Endodermal cell (in vitro differentiated cells): ENCODE results near the gene LYRM2. TPM values are rescaled to one million over a fixed set of nuclear protein-coding genes. Genes with fewer than 3 reads are reported as not detected.

Experiments used
- DNase-seq: peaks from one replicate; pipeline ENCODE4 v3.0.0-alpha.2; 2017
- H3K27ac ChIP-seq: 2 replicates; pipeline ENCODE4 v1.5.1; 2013; ENCODE audit warnings: mild to moderate bottlenecking, low read depth, low read length, moderate library complexity
- H3K27me3 ChIP-seq: 2 replicates; pipeline ENCODE4 v1.6.1; 2013; ENCODE audit warnings: mild to moderate bottlenecking, low read length, moderate library complexity; ENCODE audit not compliant: insufficient read depth, control insufficient read depth, poor library complexity, severe bottlenecking
- H3K36me3 ChIP-seq: 2 replicates; pipeline ENCODE4 v1.7.0; 2013; ENCODE audit warnings: mild to moderate bottlenecking, low read length, moderate library complexity; ENCODE audit not compliant: control insufficient read depth, insufficient read depth
- H3K4me1 ChIP-seq: one replicate; pipeline ENCODE4 v1.7.0; 2013; ENCODE audit warnings: low read length; ENCODE audit not compliant: control insufficient read depth, insufficient read depth
- H3K4me3 ChIP-seq: 2 replicates; pipeline ENCODE4 v1.5.1; 2013; ENCODE audit warnings: mild to moderate bottlenecking, low read length, moderate library complexity
- H3K9ac ChIP-seq: 2 replicates; pipeline ENCODE4 v1.6.1; 2013; ENCODE audit warnings: mild to moderate bottlenecking, low read length, moderate library complexity; ENCODE audit not compliant: poor library complexity, severe bottlenecking; ENCODE audit errors: extremely low read depth
- H3K9me3 ChIP-seq: 2 replicates; pipeline ENCODE4 v1.6.1; 2013; ENCODE audit warnings: mild to moderate bottlenecking, low read length, moderate library complexity; ENCODE audit not compliant: control insufficient read depth
- H3K27ac Mint-ChIP-seq: 2 replicates; pipeline ENCODE4 v1.8.0; 2020; ENCODE audit warnings: mixed read lengths
- H3K27me3 Mint-ChIP-seq: 2 replicates; pipeline ENCODE4 v1.8.0; 2021; ENCODE audit warnings: mild to moderate bottlenecking, mixed read lengths; ENCODE audit not compliant: insufficient read depth
- H3K36me3 Mint-ChIP-seq: 2 replicates; pipeline ENCODE4 v1.8.0; 2020; ENCODE audit warnings: low read depth, mixed read lengths
- H3K4me1 Mint-ChIP-seq: 2 replicates; pipeline ENCODE4 v1.8.0; 2020; ENCODE audit warnings: mixed read lengths
- H3K4me3 Mint-ChIP-seq: 2 replicates; pipeline ENCODE4 v1.8.0; 2020; ENCODE audit warnings: mild to moderate bottlenecking, moderate library complexity, mixed read lengths
- H3K9me3 Mint-ChIP-seq: 2 replicates; pipeline ENCODE4 v1.8.0; 2020; ENCODE audit warnings: mild to moderate bottlenecking, mixed read lengths
- WGBS, 2 experiments: methylation state at CpG; one replicate each; pipeline versions ENCODE4 v1.1.5 to v1.1.7; 2013; ENCODE audit warnings: missing lambda C conversion rate in 2 of 2, mixed read lengths in 1 of 2; ENCODE audit not compliant: insufficient coverage in 1 of 2, insufficient read length in 1 of 2; 5-methylcytosine and 5-hydroxymethylcytosine counted together
- total RNA-seq, 2 donors: library from RNA; stranded (reverse); fragmentation: NEBNext Ultra II Directional in 1 of 2; extraction: Animal tissue kit (Norgen Biotek cat#: 25700) in 1 of 2; gene quantifications; 2 replicates in 1 of 2; 3 replicates in 1 of 2; pipeline ENCODE4 v1.2.1, GENCODE V29; 2021
- TF ChIP-seq, protein P1 (sequence below): fragments of 200-600 bp; sonication (generic); conservative IDR thresholded peaks from 2 replicates; pipeline ENCODE4 v1.5.0; 2021; ENCODE audit warnings: antibody characterized with exemption, mild to moderate bottlenecking

LYRM2 gene
- total RNA-seq, 2 donors from 2014 or later: 20.4 to 21.9 TPM

DNA sequence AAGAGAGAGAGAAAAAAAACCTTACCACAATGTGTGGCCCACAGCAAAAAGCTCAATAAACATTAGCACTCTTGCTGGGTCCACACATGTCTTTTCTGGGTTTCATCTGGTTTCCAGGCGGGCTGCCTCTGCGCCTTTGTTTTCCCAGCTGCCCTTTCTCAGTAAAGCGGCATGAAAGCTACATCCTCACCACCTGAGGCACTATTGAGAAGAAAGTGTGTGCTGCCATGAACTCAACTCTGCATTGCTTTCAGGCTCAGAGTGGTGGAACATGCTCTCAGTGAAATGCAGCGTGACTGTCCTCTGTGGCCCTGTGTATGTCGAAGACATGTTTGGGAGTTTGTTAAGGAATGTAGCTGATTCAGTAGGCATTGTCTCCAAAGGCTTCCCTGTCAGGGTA lies 102.3 kb downstream of the LYRM2 start:
- Histone ChIP-seq H3K27me3 (no peaks in the 10 kb centered on the region), H3K9ac (no peak overlapping the region), H3K36me3 (peaks cover 41% of the 10 kb centered on the region), H3K4me3 (no peak overlapping the region), H3K27ac (peak overlapping the region; percentile 13), H3K9me3 (peaks cover 11% of the 10 kb centered on the region), H3K4me1 (peaks cover 4% of the 10 kb centered on the region)
- Mint-ChIP-seq H3K4me1 (peaks cover 10% of the 10 kb centered on the region), H3K4me3 (no peak overlapping the region), H3K27ac (no peak overlapping the region), H3K27me3 (no peaks in the 10 kb centered on the region), H3K36me3 (peaks cover 13% of the 10 kb centered on the region), H3K9me3 (peaks cover 4% of the 10 kb centered on the region)
- peak; percentile 77 for DNase-seq
- TF ChIP-seq, protein P1, sequence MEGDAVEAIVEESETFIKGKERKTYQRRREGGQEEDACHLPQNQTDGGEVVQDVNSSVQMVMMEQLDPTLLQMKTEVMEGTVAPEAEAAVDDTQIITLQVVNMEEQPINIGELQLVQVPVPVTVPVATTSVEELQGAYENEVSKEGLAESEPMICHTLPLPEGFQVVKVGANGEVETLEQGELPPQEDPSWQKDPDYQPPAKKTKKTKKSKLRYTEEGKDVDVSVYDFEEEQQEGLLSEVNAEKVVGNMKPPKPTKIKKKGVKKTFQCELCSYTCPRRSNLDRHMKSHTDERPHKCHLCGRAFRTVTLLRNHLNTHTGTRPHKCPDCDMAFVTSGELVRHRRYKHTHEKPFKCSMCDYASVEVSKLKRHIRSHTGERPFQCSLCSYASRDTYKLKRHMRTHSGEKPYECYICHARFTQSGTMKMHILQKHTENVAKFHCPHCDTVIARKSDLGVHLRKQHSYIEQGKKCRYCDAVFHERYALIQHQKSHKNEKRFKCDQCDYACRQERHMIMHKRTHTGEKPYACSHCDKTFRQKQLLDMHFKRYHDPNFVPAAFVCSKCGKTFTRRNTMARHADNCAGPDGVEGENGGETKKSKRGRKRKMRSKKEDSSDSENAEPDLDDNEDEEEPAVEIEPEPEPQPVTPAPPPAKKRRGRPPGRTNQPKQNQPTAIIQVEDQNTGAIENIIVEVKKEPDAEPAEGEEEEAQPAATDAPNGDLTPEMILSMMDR: peak; percentile 64
- WGBS, 2 experiments: 87 to 89% methylated on average over 4 to 5 of the region's 5 CpGs

DNA sequence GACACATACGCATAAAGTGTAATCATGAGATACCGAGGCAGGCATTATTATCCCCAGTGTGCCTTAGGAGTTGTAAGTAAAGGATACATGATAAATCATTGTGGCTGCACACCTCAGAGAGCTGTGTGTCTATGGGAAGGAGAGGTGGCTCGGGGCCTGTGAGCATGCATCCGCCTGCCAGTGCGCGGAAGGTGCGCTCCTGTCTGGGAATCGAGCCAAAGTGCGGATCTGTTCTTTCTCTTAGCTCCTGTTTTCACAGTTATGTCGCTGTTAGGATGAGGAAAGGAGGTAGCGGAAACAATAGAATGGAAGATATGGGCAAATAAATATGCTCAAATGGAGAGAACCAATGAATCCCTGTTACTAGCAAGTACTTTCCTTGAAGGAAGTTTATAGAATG lies 107.6 kb downstream of the LYRM2 start:
- TF ChIP-seq, protein P1: no peak
- H3K4me3 ChIP-seq: no peak overlapping the region
- Mint-ChIP-seq H3K9me3 (peaks cover 4% of the 10 kb centered on the region), H3K27me3 (no peaks in the 10 kb centered on the region), H3K4me1 (peaks cover 6% of the 10 kb centered on the region), H3K36me3 (peaks cover 39% of the 10 kb centered on the region), H3K4me3 (no peak overlapping the region), H3K27ac (no peak overlapping the region)
- peaks cover 11% of the 10 kb centered on the region for H3K9me3 ChIP-seq
- DNase-seq: no peak
- H3K4me1 ChIP-seq: no peaks in the 10 kb centered on the region
- H3K9ac ChIP-seq: no peak overlapping the region
- WGBS, 2 experiments: 92 to 100% methylated on average over 3 to 11 of the region's 11 CpGs
- H3K36me3 ChIP-seq: peaks cover 73% of the 10 kb centered on the region
- H3K27me3 ChIP-seq: no peaks in the 10 kb centered on the region
- H3K27ac ChIP-seq: no peak overlapping the region

DNA sequence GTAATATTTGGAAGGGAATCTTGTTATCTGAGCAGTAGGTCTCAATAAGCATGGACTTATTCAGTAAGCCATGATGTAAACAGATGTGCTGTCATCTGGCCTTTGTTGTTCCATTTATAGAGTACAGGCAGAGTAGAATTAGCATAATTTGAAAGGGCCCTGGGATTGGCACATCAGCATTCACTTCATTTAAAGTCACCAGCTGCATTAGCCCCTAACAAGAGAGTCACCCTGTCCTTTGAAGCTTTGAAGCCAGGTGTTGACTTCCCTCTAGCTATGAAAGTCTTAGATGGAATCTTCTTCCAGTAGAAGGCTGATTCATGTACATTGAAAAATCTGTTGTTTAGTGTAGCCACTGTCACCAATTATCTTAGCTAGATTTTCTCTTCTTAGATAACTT lies 109.7 kb downstream of the LYRM2 start:
- DNase-seq: no peak
- no peak overlapping the region for H3K27ac ChIP-seq
- H3K27me3 ChIP-seq: no peaks in the 10 kb centered on the region
- Mint-ChIP-seq H3K27ac (no peak overlapping the region), H3K4me1 (peaks cover 21% of the 10 kb centered on the region), H3K4me3 (no peak overlapping the region), H3K36me3 (peaks cover 49% of the 10 kb centered on the region), H3K9me3 (peaks cover 6% of the 10 kb centered on the region), H3K27me3 (no peaks in the 10 kb centered on the region)
- H3K4me1 ChIP-seq: peaks cover 5% of the 10 kb centered on the region
- H3K9me3 ChIP-seq: peaks cover 21% of the 10 kb centered on the region
- H3K9ac ChIP-seq: no peak overlapping the region
- peaks cover 72% of the 10 kb centered on the region for H3K36me3 ChIP-seq
- H3K4me3 ChIP-seq: no peak overlapping the region
- TF ChIP-seq, protein P1: no peak
